Measurements from ENCODE around the gene NAALAD2.
"Not testable (repeated sequence)": the region's sequence is repeated elsewhere in the genome, so short reads cannot be mapped to it uniquely, and the experiment has no call there.

GRCh38 chr11:90239967-90240636 is 105.6 kb downstream of the NAALAD2 start:
- TF ChIP-seq CTCF (conservative IDR thresholded peaks at IDR 0.05 in 1 of 2, IDR thresholded peaks at IDR 0.05 in 1 of 2; ENCODE audit: extremely low read depth in 1 of 2, insufficient read depth in 1 of 2, low read depth in 1 of 2, low read length in 2 of 2); EZH2 (IDR thresholded peaks at IDR 0.05; ENCODE audit: borderline replicate concordance, low read length): not testable (repeated sequence)

Data from mammary epithelial cell (primary cell).